H1 (cell line): ENCODE results near the gene TDRD12. TPM values are rescaled to one million over a fixed set of nuclear protein-coding genes. Genes with fewer than 3 reads are reported as not detected.

Source experiments
- CHD1 ChIP-seq: IDR thresholded peaks from 2 replicates; pipeline ENCODE4 v1.6.1; 2012; ENCODE audit warnings: low read depth, low read length, improper control_type of control experiment
- EGR1 ChIP-seq: IDR thresholded peaks from 2 replicates; pipeline ENCODE4 v1.6.1; 2011; ENCODE audit warnings: low read depth, low read length, borderline replicate concordance
- NRF1 ChIP-seq: IDR thresholded peaks from 2 replicates; pipeline ENCODE4 v1.6.1; 2011; ENCODE audit warnings: mild to moderate bottlenecking, low read depth, low read length, improper control_type of control experiment
- SIRT6 ChIP-seq: IDR thresholded peaks from one replicate; pipeline ENCODE4 v1.7.1; 2012; ENCODE audit warnings: low read length, inconsistent platforms
- TAF1 ChIP-seq: IDR thresholded peaks from 2 replicates; pipeline ENCODE4 v1.6.1; 2011; ENCODE audit warnings: mild to moderate bottlenecking, low read depth, low read length
- TEAD4 ChIP-seq: IDR thresholded peaks from 2 replicates; pipeline ENCODE4 v1.6.1; 2012; ENCODE audit warnings: low read depth, low read length, inconsistent platforms, mixed read lengths
- polyA plus RNA-seq, 7 experiments: library from polyadenylated mRNA; depleted of rRNA in 3 of 7; stranded (reverse) in 5 of 7; unstranded in 2 of 7; fragments of >200 nt in 5 of 7; fragments of 200-250 nt in 2 of 7; gene quantifications; 1 replicate in 5 of 7; 2 replicates in 1 of 7; 4 replicates in 1 of 7; pipeline versions ENCODE4 v1.2.1 to v1.2.3, GENCODE V29; 2011 to 2013; ENCODE audit warnings: missing spikeins in 2 of 7, mixed read lengths in 2 of 7
- total RNA-seq: library from RNA; stranded (reverse); fragmentation: NEBNext Ultra II Directional; extraction: Animal tissue kit (Norgen Biotek cat#: 25700); gene quantifications from 2 replicates; pipeline ENCODE4 v1.2.1, GENCODE V29; 2021

TDRD12 gene
- total and polyA plus RNA-seq, 2 of the 8 experiments (the other 6 are each of a cell fraction or from before 2014, with no cell fraction given), result 0.39 to 0.88 TPM

GRCh38 chr19:32869966-32870573, 150.5 kb downstream of the TDRD12 start (continued):
- no peak for TF ChIP-seq TEAD4
- TF ChIP-seq TAF1, result no peak
- TF ChIP-seq NRF1, result no peak
- TF ChIP-seq EGR1, result no peak
- no peak for TF ChIP-seq SIRT6
- TF ChIP-seq CHD1, result no peak
- TF ChIP-seq, all 59 proteins: peak for 0
